HuH-7.5 (cell line): ENCODE measurements around the gene MAP2.
"Not testable (repeated sequence)": the region's sequence is repeated elsewhere in the genome, so short reads cannot be mapped to it uniquely, and the experiment has no call there.

Experiments used
- DNase-seq: peaks from one replicate; pipeline ENCODE4 v3.0.0; 2011; ENCODE audit warnings: low spot score

The MAP2 gene

GRCh38 chr2:209591021-209591420, 167.2 kb downstream of the MAP2 start:
- DNase-seq = no peak

- DNase-seq = no peak
These were observed 168.3 kb downstream of the MAP2 start for GRCh38 chr2:209592106-209592505.

- no peak for DNase-seq
These were observed 170.1 kb downstream of the MAP2 start for GRCh38 chr2:209593930-209594329.

GRCh38 chr2:209596262-209596661, 172.4 kb downstream of the MAP2 start:
- no peak for DNase-seq

- not testable (repeated sequence) for DNase-seq
These were observed 174.4 kb downstream of the MAP2 start for GRCh38 chr2:209598227-209598626.

- DNase-seq = no peak
These were observed 176.7 kb downstream of the MAP2 start for GRCh38 chr2:209600341-209601171.

GRCh38 chr2:209601497-209601896, 177.7 kb downstream of the MAP2 start:
- no peak for DNase-seq

GRCh38 chr2:209602259-209602658, 178.4 kb downstream of the MAP2 start:
- no peak for DNase-seq

- no peak for DNase-seq
These were observed 185.7 kb downstream of the MAP2 start for GRCh38 chr2:209609531-209609930.

- DNase-seq = no peak
These were observed 186.8 kb downstream of the MAP2 start for GRCh38 chr2:209610631-209611030.

GRCh38 chr2:209613649-209614305, 189.9 kb downstream of the MAP2 start:
- DNase-seq = no peak

GRCh38 chr2:209614690-209615369, 191.0 kb downstream of the MAP2 start:
- DNase-seq = no peak

GRCh38 chr2:209619782-209620181, 195.9 kb downstream of the MAP2 start:
- no peak for DNase-seq

GRCh38 chr2:209624192-209624938, 200.5 kb downstream of the MAP2 start:
- no peak for DNase-seq

- DNase-seq = no peak
These were observed 205.8 kb downstream of the MAP2 start for GRCh38 chr2:209629597-209629996.

- DNase-seq = no peak
These were observed 210.1 kb downstream of the MAP2 start for GRCh38 chr2:209633911-209634310.

GRCh38 chr2:209636076-209636475, 212.2 kb downstream of the MAP2 start:
- DNase-seq = no peak

GRCh38 chr2:209637293-209637692, 213.4 kb downstream of the MAP2 start:
- DNase-seq = no peak

- DNase-seq = no peak
These were observed 214.5 kb downstream of the MAP2 start for GRCh38 chr2:209638346-209638745.

- DNase-seq = no peak
These were observed 216.5 kb downstream of the MAP2 start for GRCh38 chr2:209640358-209640757.

GRCh38 chr2:209642146-209642820, 218.4 kb downstream of the MAP2 start:
- DNase-seq = no peak

GRCh38 chr2:209644842-209645241, 221.0 kb downstream of the MAP2 start:
- DNase-seq = no peak
